ENCODE results near the gene KIF26B.

Gene KIF26B

DNA sequence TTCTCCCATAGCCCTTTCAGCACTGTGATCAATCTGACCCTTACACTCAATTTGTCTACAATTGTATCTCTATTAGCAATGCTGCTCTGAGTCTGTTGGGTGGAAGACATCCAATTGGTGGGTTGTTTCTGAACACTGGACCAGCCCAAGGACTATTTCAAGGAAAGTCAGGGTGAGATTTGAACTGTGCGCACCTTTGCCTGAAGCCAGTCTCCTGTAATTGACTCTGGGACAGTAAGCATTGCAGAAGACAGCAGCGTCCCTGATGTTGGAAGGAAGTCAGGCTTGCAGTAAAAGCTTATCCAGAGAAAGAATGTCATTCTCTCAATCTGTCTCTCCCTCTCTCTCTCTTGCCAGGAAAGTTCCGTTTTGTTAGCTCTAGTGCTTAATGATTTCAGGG is 233.9 kb downstream of the KIF26B start:
- TF ChIP-seq, protein P1, sequence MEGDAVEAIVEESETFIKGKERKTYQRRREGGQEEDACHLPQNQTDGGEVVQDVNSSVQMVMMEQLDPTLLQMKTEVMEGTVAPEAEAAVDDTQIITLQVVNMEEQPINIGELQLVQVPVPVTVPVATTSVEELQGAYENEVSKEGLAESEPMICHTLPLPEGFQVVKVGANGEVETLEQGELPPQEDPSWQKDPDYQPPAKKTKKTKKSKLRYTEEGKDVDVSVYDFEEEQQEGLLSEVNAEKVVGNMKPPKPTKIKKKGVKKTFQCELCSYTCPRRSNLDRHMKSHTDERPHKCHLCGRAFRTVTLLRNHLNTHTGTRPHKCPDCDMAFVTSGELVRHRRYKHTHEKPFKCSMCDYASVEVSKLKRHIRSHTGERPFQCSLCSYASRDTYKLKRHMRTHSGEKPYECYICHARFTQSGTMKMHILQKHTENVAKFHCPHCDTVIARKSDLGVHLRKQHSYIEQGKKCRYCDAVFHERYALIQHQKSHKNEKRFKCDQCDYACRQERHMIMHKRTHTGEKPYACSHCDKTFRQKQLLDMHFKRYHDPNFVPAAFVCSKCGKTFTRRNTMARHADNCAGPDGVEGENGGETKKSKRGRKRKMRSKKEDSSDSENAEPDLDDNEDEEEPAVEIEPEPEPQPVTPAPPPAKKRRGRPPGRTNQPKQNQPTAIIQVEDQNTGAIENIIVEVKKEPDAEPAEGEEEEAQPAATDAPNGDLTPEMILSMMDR (IDR thresholded peaks at IDR 0.05; ENCODE audit: control insufficient read depth, insufficient read depth, low read depth, low read length, missing control alignments), result no peak
- H3K4me3 ChIP-seq (ENCODE audit: control insufficient read depth, low read depth, low read length), result no peak overlapping the region
- DNase-seq (ENCODE audit: low read depth), result no peak

DNA sequence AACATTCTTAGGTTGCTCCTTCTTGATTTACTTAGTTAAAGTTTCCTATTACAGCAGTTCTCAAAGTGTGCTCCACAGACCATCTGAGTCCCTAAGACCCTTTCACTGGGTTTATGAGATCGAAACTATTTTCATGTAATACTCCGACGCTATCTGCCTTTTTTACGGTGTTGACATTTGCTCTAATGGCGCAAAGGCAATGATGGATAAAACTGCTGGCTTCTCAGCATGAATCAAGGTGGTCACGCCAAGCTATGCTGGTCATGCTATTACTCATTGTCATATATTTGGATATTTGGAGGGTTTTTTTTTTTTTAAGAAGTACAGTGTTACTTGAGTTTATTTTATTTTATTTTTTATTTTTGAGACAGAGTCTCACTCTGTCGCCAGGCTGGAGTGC is 235.1 kb downstream of the KIF26B start:
- DNase-seq (ENCODE audit: low read depth), result no peak
- TF ChIP-seq, protein P1 (IDR thresholded peaks at IDR 0.05; ENCODE audit: control insufficient read depth, insufficient read depth, low read depth, low read length, missing control alignments), result no peak
- no peak overlapping the region for H3K4me3 ChIP-seq (ENCODE audit: control insufficient read depth, low read depth, low read length)

DNA sequence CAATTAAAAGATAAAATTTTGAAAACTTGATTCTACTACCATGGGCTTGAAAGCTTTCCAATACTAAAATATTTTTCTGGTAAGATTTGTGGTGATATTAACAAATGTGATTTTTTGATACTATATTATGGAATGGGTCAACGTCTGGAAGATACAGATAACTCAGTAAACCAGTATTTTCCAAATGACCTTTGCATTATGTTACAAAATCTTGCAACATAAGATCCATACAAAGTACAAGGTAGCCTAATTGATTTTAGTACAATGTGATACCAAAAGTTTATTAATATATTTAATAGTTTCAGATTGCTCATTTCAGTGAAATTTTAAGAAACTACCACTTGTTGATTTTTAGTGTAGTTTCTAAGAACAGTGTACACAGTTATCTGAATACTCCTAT is 236.2 kb downstream of the KIF26B start:
- no peak for DNase-seq (ENCODE audit: low read depth)
- TF ChIP-seq, protein P1 (IDR thresholded peaks at IDR 0.05; ENCODE audit: control insufficient read depth, insufficient read depth, low read depth, low read length, missing control alignments), result no peak
- no peak overlapping the region for H3K4me3 ChIP-seq (ENCODE audit: control insufficient read depth, low read depth, low read length)

DNA sequence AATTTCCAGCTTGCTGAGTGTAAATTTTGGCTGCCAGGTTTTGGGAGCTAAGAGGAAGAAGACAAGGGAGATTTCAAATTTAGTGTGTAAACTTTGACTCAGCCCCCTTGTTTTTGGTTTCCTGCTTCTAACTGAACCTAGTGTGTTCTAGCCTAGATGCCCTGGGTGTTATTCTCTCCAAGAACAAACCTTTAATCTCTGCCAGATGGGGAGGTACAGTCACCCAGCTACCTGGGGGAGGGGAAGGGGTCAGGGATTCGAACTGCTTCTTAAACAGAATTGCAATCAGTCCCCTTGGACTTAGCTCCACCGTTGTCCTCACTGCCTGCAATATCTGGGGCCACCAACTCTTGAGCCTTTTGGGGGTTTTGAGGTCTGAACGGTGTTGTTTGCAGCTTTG is 238.9 kb downstream of the KIF26B start:
- H3K4me3 ChIP-seq (ENCODE audit: control insufficient read depth, low read depth, low read length), result no peak overlapping the region
- DNase-seq (ENCODE audit: low read depth), result no peak
- TF ChIP-seq, protein P1 (IDR thresholded peaks at IDR 0.05; ENCODE audit: control insufficient read depth, insufficient read depth, low read depth, low read length, missing control alignments), result no peak

DNA sequence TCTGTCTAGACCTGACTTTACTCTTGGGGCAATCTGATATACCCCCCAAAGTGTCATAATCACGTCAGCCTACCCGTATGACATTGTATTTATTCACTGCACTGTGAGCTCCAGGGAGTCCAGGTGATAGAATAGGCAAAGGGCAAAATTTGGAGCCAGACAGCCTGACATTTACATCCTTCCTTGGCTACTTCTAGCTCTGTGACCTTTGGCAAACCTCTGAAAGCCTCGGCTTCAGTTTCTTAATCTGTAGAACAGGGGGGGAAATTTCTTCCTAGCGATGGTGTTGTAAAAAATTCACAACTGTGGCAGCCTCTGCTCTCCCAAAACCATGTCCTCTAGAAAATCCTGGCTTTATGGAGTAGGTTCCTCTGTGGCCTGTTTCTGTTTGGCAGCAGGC is 240.9 kb downstream of the KIF26B start:
- no peak overlapping the region for H3K4me3 ChIP-seq (ENCODE audit: control insufficient read depth, low read depth, low read length)
- DNase-seq (ENCODE audit: low read depth), result no peak
- TF ChIP-seq, protein P1 (IDR thresholded peaks at IDR 0.05; ENCODE audit: control insufficient read depth, insufficient read depth, low read depth, low read length, missing control alignments), result no peak

DNA sequence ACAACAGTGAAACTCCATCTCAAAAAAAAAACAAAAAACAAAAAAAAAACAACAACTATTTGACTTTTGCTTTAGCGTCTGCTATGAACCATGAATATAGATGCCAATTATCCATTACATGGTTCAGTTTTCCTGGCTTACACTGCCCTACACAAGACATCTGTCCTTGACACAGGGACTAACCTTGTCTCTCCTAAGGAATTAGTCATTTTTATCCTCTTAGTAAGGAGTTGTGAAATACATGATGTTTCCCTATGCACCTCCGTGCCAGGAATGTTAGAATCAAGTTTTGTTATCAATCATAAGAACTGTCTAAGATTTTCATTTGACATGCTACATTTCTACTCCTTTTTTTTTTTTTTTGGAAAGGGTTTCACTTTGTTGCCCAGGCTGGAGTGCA is 241.8 kb downstream of the KIF26B start:
- H3K4me3 ChIP-seq (ENCODE audit: control insufficient read depth, low read depth, low read length), result no peak overlapping the region
- TF ChIP-seq, protein P1 (IDR thresholded peaks at IDR 0.05; ENCODE audit: control insufficient read depth, insufficient read depth, low read depth, low read length, missing control alignments), result no peak
- DNase-seq (ENCODE audit: low read depth), result no peak

DNA sequence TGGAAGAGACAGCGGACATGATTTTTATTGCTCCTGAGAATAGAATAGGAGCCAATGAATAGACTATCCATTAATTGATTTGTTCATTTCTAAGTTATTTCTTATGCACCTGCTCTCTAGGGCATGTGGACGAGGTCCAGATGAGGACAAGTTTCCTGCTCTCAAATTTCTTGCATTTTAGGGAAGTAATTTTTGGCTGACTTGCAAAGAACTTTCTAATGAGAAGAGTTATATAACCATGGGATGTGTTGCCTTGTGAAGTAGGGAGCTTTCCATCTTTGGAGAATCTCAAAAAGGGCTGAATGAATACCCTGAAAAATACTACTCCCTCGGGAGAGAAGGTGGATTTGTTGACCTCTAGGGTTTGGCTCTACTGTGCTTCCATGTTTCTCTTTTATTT is 243.0 kb downstream of the KIF26B start:
- no peak for DNase-seq (ENCODE audit: low read depth)
- TF ChIP-seq, protein P1 (IDR thresholded peaks at IDR 0.05; ENCODE audit: control insufficient read depth, insufficient read depth, low read depth, low read length, missing control alignments), result no peak
- no peak overlapping the region for H3K4me3 ChIP-seq (ENCODE audit: control insufficient read depth, low read depth, low read length)

Data from AG09309 (cell line).